NCI-H2196 (cell line): ENCODE measurements around the gene BUB1.
"Not testable (repeated sequence)": the region's sequence is repeated elsewhere in the genome, so short reads cannot be mapped to it uniquely, and the experiment has no call there.

Source experiments
- DNase-seq: peaks from one replicate; lab custom pipeline; 2025; ENCODE audit not compliant: unreplicated experiment; lab: John Stamatoyannopoulos, UW

BUB1 gene

DNA sequence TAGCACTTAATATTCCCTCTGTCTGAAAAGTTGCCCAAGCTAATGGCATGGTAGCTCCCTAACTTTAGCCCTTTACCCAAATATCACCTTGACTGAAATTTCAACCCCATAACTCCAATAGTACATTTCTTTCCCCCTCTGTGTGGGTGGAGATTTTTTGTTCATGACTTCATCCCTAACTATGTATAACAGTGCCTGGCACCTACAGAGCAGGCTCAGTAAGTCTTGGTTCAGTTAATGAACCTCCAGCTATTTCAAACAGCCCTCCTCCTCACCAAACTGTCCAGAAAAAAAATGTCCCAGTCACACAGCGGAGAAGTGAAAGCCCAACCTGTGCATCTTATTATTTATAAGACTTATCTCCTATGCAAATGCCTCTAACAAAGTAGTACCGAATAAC is 18.6 kb downstream of the BUB1 start:
- DNase-seq = no peak

DNA sequence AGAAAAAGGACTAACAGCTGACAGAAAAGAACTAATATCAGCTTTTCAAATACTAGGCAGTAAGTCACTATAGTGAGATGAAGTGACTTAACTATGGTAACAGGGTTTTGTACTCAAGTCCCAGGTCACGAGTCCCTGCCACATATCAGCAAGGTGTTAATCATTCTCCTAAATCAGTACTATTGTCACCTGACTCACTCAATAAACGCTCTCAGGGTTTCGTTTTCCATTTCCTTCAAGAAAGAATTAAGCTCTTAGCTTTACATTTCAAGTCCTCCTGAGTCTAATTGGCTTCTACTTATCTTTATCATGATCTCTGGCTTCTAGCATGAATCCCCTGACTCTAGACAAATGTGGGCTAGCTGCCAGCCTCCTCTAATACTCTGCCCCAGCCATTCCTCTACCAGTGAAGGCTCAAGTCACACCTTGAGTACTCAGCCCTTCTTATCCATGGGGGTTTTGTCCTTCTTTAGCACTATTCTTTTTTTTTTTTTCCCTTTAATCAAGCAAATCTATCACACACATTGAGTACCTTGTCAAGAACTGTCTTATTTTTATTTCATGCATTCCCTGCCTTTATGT is 20.0 kb downstream of the BUB1 start:
- no peak for DNase-seq

DNA sequence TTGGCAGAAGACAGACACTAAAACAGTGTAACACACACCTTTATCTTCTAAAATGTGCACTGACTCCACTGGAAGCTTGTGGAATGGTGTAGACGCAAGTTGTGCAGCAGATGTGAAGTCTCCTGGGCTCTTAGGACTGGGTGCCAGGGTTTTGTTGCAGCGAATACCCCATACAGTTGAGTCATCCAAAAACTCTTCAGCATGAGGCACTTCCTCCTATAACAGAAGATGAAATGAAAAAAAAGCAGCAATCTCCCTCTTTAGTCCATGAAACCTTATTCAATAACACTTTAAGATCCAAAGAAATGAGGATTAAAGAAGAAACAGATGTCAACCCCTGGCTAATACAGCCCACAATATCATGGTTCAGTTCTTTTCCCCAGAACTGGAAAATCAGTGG is 22.2 kb downstream of the BUB1 start:
- DNase-seq = no peak

DNA sequence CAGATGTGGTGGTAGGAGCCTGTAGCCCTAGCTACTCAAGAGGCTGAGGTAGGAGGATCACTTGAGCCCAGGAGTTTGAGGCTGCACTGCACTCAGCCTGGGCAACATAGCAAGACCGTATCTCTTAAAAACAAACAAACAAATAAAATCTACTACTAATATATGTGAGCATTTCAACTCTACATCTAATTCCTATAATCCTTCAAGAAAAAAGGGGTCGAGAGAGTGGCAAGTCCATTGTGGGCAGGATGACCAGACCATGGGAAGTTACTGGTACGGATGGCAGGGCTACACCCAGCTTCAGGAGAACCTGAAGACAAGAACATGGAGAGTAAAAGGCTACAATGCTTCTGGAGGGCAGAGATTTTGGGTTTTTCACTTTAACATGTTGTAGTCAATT is 24.0 kb downstream of the BUB1 start:
- no peak for DNase-seq

DNA sequence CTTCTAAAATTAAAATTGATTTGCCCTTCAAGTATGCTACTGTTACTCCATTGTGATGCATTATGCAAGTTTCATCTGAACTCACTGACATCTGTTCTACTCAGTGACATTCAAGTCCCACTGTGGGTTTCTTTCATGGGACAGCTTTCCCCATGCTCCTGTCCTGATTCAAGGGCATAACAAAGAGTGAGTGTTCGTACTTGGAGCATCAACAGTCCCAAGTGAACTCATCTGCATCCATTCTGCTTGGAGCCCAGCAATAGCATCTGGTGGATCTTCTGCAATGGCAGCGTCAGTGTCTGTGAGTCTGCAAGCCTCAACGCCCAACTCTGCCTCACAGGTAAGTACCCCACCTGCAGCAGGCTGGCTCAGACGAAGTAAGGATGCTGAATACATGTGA is 27.5 kb downstream of the BUB1 start:
- DNase-seq = no peak

DNA sequence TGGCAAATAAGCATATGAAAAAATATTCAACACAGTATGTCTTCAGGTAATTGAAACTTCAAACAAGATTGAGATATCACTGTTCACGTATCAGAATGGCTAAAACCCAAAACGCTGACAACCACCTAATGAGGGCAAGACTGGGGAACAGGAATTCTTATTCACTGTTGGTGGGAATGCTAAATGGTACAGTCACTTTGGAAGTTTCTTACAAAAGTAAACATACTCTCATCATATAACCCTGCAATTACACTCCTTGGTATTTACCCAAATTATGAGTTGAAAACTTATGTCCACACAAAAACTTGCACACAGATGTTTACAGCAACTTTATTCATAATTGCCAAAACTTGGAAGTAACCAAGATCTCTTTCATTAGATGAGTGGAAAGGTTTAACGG is 30.1 kb downstream of the BUB1 start:
- DNase-seq = no peak

DNA sequence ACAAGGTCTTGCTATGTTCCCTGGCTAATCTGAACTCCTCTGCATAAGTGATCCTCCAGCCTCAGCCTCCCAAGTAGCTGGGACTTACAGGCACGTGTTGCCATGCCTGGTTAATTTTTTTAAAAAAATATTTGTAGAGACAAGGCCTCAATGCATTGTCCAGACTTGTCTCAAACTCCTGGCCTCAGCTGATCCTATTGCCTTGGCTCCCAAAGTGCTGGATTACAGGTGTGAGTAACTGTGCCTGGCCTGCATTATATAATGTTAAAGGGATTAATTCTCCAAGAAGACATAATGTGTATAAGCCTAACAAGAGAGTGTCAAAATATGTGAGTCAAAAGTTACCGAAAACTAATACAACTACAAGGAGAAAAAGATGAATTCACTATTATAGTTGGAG is 32.2 kb downstream of the BUB1 start:
- DNase-seq = no peak

DNA sequence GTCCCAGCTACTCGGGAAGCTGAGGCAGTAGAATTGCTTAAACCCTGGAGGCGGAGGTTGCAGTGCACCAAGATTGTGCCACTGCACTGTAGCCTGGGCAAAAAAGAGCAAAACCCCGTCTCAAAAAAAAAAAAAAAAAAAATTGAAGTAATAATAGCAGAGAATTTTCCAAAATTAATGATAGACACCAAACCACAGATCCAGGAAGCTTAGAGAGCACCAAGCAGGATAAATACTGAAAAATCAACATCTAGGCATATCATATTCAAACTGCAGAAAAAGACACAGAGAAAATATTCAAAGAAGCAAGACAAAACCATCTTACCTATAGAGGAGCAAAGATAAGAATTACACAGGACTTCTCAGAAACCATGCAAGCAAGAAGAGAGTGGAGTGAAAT is 33.5 kb downstream of the BUB1 start:
- DNase-seq = no peak

DNA sequence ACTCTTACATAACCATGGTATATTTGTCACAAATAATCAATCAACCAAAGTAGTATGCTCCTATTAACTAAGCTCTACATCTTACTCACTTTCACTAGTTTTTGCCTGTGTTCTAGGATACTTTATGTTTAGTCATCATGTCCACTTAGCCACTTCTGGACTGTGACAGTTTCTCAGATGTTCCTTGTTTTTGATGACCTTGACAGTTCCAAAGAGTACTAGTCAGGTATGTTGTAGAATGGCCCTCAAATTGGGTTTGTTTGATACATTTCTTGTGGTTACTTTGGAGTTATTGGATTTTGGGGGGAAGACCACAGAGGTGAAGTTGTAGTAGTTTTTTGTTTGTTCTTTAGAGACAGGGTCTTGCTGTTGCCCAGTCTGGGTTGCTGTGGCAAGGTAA is 35.5 kb downstream of the BUB1 start:
- no peak for DNase-seq

DNA sequence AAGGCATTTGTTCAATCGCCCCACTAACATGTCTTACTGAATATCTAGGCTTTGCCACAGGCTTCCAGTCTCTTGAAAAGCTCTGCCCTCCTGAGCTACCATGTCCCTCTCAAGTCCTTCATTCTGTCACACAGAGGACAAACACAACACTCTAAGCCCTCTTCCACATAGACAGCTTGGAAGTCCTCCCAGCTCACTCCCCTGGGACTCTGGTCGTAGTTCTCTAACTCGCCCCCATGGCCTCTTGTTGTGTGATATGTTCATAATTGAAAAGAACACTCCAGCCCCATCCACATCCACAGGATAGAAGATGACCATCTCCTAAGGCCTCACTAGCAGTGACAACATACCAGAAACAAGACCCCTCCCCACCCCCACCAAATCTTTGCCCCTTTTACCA is 37.9 kb downstream of the BUB1 start:
- no peak for DNase-seq

DNA sequence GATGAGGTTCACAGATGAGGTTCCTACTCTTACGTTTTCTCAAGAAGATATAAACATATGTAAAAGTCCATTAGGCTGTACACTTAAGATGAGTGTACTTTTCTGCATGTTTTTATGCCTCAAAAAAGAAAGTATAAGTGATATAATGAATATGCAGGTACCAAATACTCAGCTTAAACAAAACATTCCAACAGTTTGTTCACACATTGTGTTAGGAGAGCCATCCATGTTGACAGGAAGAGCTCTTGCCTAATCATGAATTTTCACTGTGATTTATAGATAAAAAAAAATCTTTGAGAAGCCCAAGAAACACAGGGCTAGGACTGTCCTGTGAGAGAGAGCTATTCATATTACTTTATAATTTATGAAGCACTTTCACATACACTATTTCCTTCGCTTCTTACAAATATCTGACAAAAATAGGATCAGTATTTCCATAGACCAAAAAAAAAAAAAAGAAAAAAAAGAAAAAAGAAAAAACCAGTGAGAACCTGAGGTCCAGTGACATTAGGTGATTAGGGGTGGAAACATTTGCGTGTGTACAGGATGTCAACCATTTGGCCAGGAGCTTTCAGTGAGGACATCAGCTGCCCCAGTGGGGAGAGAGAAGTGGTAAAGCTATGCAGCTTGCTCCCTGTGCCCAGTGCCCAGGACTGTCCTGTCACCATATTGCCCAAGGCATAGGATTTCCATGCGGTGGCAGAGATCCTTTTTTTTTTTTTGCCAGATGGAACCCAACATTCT is 38.7 kb downstream of the BUB1 start:
- DNase-seq = no peak

DNA sequence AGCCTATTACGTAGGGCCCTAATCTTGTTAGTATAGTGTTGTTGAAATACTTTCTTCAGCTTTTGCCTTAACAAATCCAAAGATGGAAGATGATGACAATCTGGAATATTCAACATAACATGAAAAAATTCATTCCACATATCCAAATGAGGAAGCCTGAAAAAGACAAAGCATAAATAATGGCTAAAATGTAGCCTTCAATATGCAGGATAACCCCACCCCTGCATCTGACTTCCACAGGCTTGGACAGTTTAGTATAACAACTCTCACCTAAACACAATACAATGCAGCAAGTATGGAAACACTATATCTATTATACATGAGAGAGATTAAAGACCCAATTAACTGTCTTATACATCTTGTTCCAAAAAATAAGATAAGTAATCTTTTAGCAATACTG is 39.9 kb downstream of the BUB1 start:
- no peak for DNase-seq

DNA sequence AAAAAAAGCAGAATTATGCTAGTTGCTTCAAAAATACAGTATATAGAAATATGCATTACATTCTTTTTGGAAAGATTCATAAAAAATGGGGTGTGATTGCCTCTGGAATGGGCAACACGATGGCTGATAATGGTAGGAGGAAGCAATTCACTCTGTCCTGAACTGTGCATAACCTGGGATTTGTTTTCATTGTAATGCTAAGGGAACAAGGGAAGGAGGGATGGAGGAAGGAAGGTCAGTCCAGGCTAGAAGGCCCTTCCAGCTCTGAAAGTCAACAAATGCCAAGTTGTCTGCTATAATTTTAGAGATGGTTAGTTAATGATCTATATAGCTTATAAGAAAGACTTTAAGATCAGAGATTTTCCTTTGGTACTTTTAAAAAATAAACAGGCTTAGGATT is 40.8 kb downstream of the BUB1 start:
- DNase-seq = no peak

DNA sequence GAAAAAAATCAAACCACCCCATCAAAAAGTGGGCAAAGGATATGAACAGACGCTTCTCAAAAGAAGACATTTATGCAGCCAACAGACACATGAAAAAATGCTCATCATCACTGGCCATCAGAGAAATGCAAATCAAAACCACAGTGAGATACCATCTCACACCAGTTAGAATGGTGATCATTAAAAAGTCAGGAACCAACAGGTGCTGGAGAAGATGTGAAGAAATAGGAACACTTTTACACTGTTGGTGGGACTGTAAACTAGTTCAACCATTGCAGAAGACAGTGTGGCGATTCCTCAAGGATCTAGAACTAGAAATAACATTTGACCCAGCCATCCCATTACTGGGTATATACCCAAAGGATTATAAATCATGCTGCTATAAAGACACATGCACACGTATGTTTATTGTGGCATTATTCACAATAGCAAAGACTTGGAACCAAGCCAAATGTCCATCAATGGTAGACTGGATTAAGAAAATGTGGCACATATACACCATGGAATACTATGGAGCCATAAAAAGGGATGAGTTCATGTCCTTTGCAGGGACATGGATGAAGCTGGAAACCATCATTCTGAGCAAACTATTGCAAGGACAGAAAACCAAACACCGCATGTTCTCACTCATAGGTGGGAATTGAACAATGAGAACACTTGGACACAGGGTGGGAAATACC is 41.8 kb downstream of the BUB1 start:
- not testable (repeated sequence) for DNase-seq

DNA sequence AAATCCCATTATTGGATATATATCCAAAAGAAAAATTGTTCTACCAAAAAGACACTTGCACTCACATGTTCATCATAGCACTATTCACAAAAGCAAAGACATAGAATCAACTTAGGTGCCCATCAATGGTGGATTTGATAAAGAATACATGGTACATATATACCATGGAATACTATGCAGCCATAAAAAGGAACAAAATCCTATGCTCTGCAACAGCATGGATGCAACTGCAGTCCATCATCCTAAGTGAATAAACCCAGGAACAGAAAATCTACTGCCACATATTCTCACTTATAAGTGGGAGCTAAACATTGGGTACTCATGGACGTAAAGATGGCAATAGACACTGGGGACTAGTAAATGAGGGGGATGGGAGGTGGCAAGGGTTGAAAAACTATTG is 50.5 kb downstream of the BUB1 start:
- DNase-seq = not testable (repeated sequence)

DNA sequence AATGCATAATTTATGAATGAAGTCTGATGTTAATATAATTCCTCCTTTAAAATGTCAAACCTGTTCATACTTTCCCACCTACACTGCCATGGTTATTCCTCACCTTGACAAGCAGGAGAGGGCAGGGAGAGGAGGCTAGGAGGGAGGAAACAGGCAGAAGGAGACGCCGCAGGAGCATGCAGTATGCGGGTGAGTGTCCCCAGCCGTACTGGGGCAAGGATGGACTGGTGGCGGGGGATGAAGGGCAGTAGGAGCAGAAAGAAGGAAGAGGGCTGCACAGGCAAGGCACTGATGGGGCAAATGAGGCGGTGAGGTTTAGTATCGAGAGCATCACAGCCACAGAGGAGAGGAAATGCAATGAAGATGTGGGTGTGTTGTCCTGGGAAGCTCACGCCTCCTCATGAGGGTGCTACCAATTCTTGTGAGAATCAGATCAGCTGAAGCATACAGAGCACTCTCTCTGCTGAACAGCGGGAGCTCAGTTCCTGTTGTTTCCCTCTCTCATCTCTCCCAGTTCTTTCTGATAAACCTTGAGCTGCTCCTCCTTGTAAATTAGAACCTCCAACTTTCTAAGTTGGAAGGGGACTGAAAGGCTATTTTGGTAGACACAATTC is 58.4 kb downstream of the BUB1 start:
- not testable (repeated sequence) for DNase-seq

DNA sequence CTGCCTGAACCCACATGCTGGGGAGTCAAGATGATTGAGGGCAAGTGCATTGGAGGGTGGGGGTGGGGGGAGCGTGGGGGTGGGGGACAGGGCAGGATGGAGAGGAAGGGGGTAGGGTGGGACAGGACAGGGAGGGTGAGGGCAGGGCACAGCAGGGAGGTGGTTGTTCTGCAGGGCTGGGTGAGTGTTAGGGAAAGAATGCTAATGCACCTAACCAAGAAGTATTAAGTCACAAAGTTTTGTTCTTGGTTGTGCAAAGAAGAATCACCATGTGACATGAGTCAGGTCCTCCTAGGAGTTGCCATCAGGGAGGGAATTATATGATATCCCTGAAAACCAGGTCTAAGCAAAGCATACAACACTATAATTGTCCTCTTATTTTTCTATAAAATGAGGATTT is 63.9 kb downstream of the BUB1 start:
- not testable (repeated sequence) for DNase-seq

DNA sequence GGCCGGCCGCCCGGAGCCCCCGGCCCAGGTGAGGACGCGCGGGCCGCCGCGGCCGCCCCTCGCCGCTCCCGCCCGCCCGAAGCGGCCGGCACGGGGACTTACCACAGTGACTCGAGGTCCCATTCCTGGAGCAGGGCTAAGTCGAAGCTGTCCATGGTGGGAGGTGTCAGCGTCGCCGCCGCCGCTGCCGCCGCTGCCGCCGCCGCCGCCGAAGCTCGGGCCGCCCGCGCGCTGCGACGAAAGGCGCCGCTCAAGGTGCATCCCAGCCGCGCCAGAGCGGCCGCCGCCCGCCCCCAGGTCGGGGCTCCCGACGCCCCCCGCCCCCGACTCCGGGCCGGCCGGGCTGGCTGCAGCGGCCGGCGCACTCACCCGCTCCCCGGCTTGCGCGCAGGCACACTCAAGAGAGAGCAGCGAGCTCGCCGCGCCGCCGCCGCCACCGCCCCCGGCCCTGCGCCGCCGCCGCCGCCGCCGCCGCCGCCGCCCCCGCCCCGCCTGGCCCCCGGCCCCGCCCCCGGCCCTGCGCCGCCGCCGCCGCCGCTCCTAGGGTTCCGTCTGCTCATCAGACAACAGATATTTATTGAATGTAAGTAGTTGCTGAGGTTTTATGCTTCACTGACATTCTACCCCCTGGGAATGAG is 67.1 kb downstream of the BUB1 start:
- not testable (repeated sequence) for DNase-seq

DNA sequence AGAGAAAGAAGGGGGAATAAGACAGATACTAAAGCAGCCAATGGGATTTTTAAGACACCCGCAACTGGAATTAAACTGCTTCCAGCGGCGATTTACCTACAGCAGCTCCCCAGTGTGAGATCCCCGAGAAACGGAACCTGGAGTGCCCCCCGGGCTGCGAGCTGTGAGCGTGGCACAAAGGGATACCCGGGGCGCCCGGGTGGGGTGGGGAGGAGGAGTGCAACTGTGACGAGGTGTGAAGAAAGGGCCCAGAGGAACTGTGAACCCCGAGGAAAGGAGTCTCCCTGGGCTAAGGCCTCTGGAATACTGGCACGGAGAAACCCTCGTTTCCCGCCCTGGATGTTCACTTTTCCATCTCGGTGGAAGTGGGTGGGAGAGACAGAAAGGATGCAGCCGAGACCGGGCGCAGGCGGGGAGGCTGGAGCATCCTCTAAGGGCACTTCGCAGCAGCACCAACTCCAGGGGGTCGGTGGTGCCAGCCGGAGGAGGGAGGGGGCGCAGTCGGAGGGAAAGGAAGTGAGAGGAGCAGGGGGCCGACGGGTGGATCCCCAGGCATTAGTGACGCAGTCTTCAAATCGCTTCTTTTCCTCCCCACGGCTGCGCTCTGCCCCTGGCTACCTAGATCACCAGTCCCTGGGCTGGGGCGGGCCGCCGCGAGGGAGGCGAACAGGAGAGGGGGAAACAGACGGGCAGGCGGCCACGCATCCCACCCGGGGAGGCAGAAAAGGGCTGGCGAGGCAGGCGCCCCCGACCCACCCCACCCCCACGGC is 67.8 kb downstream of the BUB1 start:
- DNase-seq = not testable (repeated sequence)

DNA sequence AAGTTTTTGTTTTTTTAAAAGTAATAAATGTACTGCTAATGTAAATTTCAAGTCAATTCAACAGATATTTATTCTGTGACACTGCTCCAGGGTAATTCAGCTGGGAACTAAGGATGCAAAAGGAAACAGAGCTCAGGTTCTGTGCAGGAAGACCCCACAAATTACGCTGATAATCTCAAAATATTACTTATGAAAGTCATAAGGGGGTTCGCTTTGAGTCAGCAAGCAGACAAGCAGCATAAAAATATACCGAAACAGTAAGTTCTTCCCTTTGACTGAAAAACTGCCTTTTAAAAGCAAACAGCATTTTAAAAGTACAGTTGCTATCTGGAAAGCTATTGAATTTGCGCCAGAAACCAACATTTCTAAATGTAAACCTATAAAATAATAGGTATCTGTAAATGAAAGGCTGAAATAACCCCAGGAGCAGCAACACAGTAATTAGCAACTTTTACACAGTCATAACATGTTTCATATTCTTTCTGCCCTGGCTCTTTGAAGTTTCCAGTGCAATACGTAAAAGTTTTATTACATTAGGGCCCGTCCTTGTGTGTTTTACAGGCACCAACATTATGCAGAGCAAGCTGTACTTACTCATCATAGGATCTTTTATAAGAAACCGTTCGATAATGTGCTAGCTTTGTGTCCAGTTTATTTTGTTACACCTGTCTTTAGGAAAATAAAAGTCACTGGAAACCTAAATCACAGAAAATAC is 68.9 kb downstream of the BUB1 start:
- DNase-seq = not testable (repeated sequence)
